Posterior cingulate gyrus (tissue), 11 donors: Measurements from ENCODE around the gene COL13A1.

ENCODE experiments used
- DNase-seq, 10 donors: peaks; one replicate each; pipeline versions ENCODE4 v3.0.0 to v3.0.0-alpha.2; 2020 to 2021; ENCODE audit warnings: mixed read lengths in 3 of 10
- intact Hi-C: fragments of 100-400 bp; cut with DNase I; formaldehyde crosslinking; loops from one replicate; pipeline ENCODE4 v1.15.1; 2023

The COL13A1 gene

DNA sequence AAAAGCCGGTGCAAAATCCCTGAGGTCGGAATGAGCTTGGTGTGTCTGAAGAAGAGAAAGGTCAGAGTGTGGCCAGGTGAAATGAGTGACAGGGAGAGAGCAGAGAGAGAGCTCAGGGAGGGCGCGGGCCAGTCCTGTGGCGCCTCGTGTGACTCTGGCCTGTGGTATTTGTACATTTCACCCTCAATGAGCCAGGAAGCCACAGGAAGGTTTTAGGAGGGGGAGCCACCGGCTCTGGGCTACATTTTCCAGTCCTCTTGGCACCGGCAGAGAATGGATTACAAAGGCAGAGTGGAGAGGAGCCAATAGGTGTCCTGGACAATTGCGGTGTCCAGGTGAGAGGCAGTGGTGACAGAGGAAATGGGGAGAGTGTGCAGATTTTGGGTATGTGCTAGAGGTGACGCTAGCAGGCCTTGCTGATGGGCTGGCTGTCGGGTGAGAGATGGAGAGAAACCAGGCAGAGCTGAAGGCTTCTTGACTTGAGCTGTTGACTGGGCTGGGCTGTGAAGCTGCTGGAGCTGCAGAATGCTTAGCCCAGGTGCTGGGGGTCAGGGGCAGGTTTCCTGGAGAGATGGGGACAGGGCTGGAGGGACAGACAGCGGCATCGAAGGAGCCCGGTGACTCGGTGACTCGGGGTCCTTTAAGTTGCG lies 38.1 kb downstream of the COL13A1 start:
- intact Hi-C loops, result no loop called here
- peak in 1 of 10 donors; percentile 44 for DNase-seq

DNA sequence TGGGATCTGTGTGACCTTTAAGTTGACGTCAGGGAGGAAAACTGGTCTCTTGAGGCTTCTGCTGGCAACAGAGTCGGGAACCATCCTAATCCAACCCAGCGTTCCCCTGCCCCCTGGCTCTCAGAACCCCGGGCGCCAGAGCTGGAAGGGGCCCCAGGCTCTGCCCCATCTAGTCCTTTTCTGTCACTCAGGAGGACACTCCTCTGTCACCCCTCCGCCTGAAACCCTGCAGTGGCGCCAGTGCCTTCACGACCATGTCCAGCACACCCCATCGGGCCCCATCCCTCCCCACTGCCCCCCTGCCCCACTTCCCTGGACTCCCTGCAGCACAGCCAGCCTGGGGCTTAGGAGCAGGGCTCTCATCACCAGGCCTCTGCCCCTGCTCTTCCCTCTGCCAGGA lies 39.1 kb downstream of the COL13A1 start:
- intact Hi-C loops, result no loop called here
- DNase-seq, result peak in 2 of 10 donors; percentile 47 to 60

DNA sequence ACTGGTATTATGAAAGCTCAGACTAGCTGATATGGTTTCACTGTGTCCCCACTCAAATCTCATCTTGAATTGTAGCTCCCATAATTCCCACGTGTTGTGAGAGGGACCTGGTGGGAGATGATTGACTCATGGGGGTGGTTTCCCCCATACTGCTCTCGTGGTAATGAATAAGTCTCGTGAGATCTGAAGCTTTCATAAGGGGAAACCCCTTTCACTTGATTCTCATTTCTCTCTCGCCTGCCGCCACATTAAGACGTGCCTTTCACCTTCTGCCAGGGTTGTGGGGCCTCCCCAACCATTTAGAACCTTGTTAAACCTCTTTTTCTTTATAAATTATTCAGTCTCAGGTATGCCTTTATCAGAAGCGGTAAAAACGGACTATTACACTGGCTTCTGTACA lies 40.3 kb downstream of the COL13A1 start:
- DNase-seq, result no peak
- intact Hi-C loops, result no loop called here

DNA sequence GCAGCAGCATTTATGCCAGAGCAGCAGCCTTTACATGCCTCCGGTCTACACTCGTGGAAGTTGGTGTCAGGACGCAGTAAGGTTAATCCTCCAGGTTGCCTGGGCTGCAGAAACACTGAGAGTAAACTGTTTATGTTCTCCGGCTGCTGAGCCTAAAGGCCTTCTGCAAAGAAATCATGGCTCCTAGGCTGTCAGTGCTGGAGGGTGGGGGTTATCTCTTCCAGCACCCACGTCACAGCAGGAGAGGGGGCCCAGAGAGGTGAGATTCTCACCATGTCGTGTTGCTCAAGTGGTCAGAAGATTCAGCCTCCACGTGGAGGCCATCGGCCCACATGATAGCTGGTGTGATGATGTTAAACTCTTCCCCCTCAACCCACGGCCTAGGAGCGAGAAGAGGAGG lies 41.2 kb downstream of the COL13A1 start:
- DNase-seq, result peak in 1 of 10 donors; percentile 12
- intact Hi-C loops, result no loop called here

DNA sequence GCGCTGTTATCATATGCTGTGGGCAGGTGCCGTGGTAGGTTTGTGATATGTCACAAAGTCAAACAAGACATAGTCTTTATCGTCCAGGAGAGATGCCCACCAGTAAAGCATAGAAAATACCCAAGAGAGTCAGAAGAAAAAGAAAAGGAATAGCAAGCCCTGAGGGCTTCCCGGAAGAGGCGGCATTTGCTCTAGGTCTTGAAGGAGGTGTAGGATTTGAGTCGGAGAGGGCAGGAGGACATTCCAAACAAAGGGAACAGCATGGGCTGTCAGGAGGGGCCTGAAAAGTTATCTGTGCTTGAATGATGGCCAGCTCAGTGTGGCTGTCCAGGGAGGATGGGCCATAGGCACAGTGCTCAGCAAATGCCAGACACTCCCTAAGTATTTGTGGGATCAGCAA lies 42.2 kb downstream of the COL13A1 start:
- intact Hi-C loops, result no loop called here
- no peak for DNase-seq

DNA sequence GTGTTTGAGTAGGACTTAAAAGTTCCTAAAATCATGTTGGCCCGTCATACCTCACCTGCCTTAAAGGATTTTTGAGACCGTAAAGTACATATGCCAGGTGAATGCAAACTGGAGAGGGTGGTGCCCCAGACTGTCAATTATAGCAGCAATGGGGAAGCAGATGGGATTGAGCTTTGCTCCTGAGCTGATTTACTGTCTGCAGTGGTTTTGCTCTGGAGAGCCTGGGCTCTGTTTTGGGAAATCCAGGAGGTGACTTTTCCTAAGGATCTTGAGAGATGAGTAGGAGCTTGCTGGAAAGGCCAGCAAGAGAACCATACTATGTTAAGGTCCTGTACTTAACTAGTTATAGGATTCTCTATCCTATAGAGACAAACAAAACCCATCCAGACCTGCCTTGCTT lies 43.0 kb downstream of the COL13A1 start:
- intact Hi-C loops, result no loop called here
- DNase-seq, result no peak

DNA sequence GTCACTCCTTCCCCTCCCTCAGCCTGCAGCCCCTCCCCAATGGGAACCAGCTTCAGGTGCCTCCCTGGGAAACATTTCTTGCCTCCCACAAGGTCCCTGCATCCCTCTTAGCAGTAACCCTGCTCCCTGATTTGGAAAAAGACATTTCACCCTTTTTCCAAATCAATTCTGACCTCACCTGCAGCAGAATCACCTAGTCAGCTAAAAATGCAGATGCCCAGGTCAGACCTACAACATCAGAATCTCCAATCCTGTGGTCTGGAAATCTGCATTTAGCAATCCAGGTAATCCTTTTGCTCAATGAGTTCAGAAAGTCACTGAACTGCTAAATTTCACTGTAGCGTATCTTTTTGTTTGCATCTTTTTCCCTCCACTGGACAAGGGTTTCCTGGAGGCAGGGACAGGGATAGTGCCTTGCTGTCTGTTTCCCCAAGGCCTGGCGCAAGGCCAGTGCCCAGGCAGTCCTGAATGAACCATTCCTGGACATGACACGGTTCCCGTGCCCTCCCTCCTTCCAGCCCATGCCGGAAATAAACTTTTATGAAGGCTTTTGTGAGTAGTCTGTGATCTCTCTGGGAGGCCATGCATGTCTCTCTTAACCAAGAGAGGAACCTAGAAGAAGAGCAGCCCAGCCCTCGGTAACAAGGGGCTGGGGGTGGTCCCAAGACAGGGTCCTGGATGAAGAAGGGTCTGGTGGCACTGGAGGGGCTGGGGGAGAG lies 44.0 kb downstream of the COL13A1 start:
- DNase-seq, result peak in 1 of 10 donors; percentile 78
- intact Hi-C loops, result no loop called here

DNA sequence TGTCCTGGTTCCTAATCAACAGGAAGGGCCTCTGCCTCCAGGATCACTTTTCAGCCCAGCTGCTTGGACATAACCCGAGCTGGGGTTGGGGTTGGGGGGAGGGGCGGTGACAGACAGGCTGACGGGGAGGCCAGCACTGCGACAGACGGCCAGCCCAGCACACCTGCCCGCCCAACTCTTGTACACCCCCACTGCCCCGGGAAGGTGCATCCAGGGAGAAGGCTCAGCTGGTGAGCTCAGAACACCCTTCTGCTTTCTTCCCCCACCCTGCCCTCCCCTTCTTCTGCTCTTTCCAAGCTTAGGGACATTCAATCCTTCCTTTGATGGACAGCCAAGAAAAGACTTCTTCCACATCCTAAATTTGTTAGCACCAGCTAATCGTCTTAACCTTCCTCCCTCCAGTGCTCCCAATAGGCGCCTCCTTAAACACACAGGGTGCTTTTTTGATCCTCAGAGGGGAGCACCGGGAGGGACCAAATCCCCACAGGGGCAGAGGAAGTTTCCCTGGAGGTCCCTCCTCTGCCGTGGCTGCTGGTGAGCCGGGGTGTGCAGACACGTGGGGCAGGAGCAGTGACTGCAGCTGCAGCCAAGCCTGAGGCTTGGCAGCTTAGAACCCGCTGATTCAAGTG lies 44.7 kb downstream of the COL13A1 start:
- intact Hi-C loops, result no loop called here
- DNase-seq, result peak in 1 of 10 donors; percentile 89

DNA sequence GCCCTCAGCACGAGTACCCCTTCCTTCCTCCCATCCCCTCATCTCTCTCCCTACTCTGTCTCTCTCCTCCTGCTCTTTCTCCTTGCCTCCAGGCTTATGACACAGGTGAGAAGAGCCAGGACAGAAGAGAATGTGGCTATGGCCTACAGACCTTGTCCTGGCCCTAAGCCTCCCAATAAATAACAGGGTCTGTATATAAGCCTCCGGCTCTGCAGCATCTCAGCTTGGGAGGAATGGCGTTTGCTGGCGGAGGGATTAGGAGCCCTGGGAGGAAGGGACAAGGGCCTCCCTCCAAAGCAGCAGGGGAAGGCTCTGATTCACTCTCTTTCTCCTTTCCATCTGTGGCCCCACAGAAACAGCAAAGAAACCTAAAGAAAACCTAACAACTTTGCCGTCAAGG lies 45.8 kb downstream of the COL13A1 start:
- DNase-seq, result no peak
- intact Hi-C loops, result no loop called here

DNA sequence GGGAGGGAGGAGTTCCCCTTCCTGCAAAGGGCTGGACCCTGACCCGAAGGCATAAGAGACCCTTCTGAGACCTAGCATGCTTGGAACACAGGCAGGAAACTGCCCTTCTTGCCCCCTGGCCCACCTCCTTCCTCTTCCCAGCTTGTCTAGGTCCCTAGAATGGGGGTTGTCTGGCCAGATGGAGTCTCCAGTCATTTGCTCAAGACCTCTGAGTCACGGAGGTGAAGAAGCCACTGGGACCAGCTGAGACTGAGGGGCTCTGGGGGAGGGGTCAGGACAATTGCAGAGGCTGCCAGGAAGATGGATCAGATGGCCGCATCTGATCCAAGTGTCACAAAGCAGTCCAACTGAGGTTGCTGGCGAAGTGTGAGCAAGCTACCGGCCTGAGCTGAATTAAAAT lies 46.2 kb downstream of the COL13A1 start:
- no peak for DNase-seq
- intact Hi-C loops, result no loop called here

DNA sequence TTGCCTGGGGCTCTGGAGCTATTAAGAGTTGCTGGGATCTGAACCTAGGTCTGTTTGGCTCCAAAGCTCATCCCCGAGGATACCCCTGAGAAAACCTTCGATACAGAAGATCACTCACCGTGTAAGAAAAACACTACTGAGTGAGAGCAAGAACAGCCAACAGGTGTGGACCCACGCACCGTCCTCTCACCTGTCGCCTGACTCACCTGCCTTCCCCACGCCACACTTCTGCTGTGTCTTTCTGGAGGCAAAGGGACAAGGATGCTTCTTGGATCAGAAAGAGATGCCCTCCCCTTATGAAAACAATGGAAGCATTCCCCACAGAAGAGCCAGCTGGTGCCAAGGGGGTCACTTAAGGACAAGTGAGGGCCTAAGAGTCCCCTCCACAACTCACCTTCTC lies 46.7 kb downstream of the COL13A1 start:
- intact Hi-C loops, result no loop called here
- DNase-seq, result peak in 1 of 10 donors; percentile 27

DNA sequence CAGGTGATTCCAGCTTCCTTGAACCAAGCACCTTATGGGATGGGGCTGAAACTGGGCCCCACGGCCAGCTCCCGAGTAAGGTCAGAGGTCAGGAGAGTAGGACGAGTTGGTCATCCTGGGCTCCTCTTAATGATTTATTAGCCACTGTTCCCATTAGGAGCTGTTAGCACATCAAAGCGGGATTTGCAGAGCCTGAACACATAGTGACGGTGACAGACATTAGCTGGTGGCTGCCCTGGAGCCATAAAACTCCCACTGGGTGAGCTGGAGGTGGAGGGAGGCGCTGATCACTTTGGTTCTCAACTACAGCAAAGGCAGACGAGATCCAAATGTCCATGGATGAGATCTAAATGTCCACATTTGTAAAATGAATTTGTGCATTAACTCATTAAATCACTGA lies 48.1 kb downstream of the COL13A1 start:
- DNase-seq, result no peak
- intact Hi-C loops, result no loop called here

DNA sequence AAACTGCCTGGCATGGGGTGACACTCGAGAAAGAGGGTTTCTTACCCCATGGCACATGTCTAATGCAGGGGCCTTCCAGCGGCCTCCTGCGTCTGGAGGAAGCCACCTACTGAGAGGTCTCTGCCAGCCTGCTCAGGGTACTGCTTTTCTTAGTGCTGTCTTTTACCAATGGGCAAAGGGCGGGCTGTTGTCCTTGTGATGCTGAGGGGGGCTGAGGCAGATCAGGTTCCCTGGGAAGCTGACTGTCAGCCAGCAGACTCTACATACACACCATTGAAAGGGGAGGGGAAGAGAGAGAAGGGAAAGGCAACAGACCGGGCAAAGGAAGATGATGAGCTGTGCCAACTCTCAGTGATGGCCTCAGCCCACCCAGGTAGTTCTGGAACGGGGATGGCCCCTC lies 48.7 kb downstream of the COL13A1 start:
- intact Hi-C loops, result no loop called here
- peak in 1 of 10 donors; percentile 53 for DNase-seq

DNA sequence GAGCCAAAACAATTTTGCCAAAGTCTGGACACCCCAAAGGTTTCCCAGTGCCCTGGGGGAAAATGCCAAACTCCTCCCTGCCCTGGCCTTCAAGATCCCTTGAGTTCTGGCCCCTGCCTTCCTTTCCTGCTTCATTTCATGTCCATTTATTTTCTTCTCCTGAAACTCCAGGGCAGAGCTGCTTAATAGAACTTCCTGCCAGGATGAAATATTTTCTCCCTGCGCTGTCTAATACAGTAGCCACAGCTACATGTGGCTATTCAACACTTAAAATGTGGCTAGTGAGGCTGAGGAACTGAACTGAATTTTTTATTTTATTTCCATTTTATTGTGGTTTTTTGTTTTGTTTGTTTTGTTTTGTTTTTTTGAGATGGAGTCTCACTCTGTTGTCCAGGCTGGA lies 49.6 kb downstream of the COL13A1 start:
- intact Hi-C loops, result no loop called here
- DNase-seq, result no peak

DNA sequence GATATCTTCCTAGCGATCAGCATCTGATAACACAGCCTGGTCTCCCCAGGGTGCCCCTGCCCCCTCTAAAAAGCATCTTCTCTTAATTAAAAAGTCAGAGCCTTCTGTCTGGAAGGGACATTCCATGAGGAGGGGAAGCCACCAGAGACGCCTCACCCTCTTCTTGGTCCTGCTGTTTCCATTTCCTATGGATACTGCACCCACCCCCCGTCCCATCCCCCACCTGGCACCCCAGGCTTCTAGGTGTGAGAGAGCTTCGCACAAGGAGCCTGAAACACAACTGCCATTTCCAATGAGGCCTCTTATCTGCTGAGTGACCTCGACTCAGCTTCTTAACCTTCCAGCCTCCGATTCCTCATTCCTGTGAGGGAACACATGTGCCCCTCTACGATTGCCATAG lies 51.4 kb downstream of the COL13A1 start:
- DNase-seq, result no peak
- intact Hi-C loops, result no loop called here

DNA sequence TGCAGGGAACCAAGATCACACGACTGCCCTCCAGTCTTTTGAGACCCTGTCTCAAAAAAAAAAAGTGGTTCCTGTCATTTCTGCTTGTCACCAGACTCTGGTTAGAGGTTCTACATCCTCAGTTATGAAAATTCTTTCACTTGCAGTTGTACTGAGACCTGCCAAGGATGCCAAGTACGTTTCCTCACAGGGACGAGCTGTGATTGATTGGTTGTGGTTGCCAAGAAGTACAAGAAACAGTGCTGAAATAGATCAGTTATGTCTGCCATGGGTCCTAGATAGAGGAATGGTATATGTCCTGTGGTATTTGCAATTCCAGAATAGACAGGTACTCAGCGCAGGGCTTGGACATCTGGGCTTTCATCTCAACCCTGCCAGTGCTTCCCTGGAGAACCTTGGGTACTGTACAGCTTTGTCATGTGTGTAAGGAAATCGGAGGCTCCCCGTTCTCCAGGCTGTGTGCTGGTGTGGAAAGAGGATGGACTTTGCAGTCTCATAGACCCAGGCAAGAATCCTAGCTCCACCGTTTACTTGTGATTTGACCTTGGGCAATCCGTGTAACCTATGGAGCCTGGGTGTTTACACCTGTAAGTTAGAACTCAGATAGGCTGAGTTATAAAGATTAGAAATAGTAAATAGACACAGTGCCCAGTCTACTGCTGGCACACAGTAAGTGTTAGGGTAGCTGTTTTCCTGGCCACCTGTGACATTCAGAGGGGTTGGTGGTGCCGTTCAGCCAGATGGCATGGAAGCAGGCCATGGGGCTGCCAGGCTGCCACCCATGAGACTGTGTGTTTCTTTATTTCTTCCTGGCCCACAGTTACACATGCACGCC lies 53.0 kb downstream of the COL13A1 start:
- intact Hi-C loops, result no loop called here
- DNase-seq, result peak in 2 of 10 donors; percentile 7 to 59

DNA sequence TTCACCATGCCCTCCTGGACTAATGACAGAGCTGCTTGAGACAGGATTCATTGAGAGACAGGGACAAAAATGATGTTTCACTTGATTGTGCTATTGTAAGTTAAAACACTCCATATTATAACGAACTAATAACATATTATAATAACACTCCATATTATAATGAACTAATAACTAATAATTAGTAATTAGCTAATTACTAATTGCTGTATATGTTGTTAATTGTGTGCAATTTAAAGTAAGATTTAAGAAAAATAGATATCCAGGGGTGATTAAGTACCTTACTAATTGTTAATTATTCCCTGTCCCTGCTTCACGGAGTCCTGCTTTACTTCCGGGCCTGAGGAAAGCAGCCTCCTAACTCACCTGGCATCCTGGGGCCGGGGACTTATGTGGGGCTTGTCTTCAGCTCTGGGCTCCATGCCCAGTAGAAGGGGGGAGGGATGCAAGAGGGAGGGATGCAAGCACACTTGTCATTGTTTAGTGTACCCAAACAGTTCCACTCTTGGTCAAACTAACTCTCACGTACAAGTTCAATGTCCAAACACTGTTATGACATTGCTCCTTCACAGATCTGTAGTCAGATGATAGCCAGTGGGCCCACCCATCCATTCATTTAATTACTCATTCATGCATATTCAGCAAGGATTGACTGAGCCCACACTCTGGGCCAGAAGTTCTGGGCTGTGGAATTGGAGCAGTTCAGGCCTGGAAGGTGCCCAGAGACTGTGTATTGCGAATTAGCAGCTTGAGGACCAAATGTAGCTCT lies 53.8 kb downstream of the COL13A1 start:
- DNase-seq, result peak in 5 of 10 donors; percentile 25 to 93 (median 47)
- intact Hi-C loops, result no loop called here

DNA sequence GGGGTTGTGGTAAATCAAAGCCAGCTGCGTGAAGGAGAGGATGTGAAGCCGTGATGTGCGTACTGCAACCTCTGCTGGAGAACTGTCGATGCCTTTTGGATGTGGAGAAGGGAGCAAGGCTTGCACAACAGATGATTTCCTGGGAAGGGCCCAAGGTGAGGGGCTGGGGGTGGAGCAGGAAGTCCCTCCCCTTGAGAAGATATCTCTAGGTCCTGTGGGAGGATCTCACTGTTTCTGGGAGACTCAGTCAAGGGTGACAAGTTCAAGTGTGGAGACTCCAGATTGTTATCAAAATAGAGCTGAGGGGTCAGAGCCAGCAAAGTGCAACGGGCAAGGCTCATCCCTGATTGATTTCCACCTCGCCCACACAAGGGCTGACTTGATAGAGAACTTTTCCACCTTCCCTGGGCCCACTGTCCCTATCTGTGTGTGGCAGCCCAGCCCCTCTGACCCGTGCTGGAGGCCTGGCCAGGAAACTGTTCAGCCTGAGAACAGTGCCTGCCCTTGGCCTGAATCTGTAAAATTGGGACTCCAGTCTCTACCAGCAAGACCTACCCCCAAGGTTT lies 55.0 kb downstream of the COL13A1 start:
- intact Hi-C loops, result no loop called here
- DNase-seq, result no peak

DNA sequence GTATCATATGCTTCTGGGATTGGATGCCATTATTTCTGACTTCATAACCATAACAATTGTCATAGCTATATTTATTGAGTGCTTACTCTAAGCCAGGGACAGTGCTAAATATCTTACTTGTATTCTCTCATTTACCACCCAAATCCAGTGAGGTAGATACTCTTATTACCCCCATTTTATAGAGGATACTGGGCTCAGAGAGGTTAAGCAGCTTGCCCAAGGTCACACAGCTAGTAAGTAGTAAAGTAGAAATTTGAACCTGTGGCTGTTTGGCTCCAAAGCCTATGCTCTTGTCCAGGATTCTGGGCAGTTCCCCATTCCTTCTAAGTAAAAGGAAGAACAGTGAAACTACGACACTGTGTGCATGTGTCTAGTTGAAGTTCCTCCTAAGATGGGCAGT lies 56.5 kb downstream of the COL13A1 start:
- intact Hi-C loops, result no loop called here

DNA sequence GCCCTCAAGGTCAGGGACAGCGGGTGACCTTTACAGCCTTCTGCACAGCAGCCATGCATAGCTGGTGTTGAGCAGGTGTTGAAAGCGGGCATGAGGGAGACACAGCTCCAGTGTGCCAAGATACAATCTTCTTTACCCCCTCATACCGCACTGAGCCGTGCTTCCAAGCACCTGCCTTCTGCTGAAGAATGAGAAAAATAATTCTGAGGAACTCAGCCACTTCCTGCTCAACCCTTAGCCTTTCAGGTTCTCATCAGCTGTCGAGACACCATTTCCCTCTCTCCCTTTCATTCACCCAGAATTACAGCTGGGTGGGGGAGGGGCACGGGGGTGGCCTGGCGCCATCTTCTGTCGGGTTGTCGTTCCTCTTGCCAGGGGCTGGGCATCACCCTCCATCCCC lies 58.6 kb downstream of the COL13A1 start:
- intact Hi-C loops, result no loop called here
- DNase-seq, result no peak

More for the DNA sequence above, 56.5 kb downstream of the COL13A1 start:
- no peak for DNase-seq
